ENCODE data around the gene CCDC170.
A peak's percentile ranks its signal among the peaks of the same experiment; 100 is the strongest.
"Not testable (repeated sequence)": the region's sequence is repeated elsewhere in the genome, so short reads cannot be mapped to it uniquely, and the experiment has no call there.

CCDC170 gene

GRCh38 chr6:151537556-151537955 is 43.7 kb downstream of the CCDC170 start:
- no peak overlapping the region for H3K4me3 ChIP-seq (ENCODE audit: control insufficient read depth, low read depth, low read length)
- no peak for TF ChIP-seq CTCF (conservative IDR thresholded peaks at IDR 0.05; ENCODE audit: control insufficient read depth, insufficient read depth, low read depth, low read length)
- DNase-seq (ENCODE audit: low read depth), result peak; percentile 5

DNA sequence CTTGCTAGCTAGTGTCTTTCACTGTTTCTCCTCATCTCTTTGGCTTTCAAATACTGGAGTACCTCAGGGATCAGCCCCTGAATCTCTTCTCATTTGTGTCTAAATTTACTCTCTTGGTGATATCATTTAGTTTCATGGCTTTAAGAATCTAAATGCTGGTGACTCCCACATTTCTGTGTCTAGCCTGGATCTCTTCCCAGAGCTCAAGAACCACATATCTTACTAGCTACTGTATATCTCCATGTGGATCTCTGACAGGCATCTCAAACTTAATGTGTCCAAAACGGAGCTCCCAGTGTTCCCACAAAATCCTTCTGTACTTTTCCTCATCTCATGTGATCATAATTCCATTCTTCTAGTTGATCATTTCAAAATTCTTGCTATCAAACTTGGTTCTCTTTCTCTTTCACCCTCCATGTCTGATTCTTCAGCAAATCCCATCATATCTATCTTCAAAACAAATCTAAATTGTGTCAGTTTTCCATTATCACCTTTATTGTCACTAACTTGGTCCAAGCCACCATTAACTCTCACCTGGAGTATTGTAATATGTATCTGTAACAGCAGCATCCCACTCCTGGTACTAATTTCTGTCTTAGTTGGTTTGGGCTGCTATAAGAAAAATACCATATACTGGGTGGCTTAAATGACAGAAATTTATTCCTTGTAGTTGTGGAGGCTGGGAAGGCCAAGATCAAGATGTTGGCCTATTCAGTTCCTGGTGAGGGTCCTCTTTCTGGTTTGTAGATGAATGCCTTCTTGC is 45.9 kb downstream of the CCDC170 start:
- no peak overlapping the region for H3K4me3 ChIP-seq (ENCODE audit: control insufficient read depth, low read depth, low read length)
- no peak for TF ChIP-seq CTCF (conservative IDR thresholded peaks at IDR 0.05; ENCODE audit: control insufficient read depth, insufficient read depth, low read depth, low read length)
- DNase-seq (ENCODE audit: low read depth), result no peak

- DNase-seq (ENCODE audit: low read depth), result no peak
- no peak for TF ChIP-seq CTCF (conservative IDR thresholded peaks at IDR 0.05; ENCODE audit: control insufficient read depth, insufficient read depth, low read depth, low read length)
- no peak overlapping the region for H3K4me3 ChIP-seq (ENCODE audit: control insufficient read depth, low read depth, low read length)
Measured at GRCh38 chr6:151544453-151544852, 50.6 kb downstream of the CCDC170 start.

DNA sequence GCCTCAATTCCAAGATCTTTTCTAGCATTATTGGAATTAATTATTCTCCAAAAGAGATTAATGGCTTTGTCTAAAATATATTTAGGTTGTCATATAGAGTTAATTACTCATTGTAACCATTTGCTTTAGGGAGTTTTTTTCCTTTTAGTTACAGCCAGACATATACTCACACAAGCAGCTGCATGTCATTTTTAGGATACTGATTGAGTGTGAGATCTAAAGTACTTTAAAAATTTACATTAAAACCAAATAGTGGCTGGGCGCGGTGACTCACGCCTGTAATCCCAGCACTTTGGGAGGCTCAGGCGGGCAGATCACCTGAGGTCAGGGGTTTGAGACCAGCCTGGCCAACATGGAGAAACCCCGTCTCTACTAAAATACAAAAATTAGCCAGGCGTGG is 51.1 kb downstream of the CCDC170 start:
- H3K4me3 ChIP-seq (ENCODE audit: control insufficient read depth, low read depth, low read length); DNase-seq (ENCODE audit: low read depth): not testable (repeated sequence)

DNA sequence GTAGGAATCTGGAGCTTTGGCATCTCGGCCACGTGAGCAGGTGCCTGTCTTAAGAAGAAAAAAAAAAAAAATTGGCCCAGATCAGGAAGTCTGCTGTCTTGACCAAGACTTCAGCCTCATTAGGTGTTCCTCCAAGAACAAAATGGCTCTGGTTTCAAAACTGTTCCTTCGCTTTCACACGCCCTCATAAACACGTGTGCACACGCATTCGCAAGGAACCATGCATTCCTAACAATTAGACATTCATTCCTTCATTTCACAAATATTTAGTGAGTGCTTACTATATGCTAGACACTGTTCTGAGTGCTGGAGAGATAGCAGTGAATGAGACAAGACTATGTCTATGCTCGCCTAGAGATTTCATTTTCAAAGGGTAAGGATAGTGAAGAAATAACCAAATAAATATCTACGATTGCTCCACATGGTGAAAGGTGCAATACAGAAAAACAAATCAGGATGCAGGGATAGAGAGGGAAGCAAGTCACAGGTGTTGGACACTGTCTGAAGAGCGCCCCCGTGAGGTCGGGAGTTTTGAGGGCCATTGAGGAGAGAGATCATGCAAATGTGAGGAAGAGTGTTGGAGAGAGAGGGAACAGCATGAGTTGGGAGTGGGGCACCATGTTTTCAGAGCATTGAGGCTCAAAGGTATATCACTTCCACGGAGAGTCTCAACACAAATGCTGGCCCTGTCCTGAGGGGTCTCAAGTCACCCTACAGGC is 53.3 kb downstream of the CCDC170 start:
- no peak overlapping the region for H3K4me3 ChIP-seq (ENCODE audit: control insufficient read depth, low read depth, low read length)
- no peak for TF ChIP-seq CTCF (conservative IDR thresholded peaks at IDR 0.05; ENCODE audit: control insufficient read depth, insufficient read depth, low read depth, low read length)
- DNase-seq (ENCODE audit: low read depth), result no peak

GRCh38 chr6:151548201-151548600 is 54.4 kb downstream of the CCDC170 start:
- no peak overlapping the region for H3K4me3 ChIP-seq (ENCODE audit: control insufficient read depth, low read depth, low read length)
- no peak for TF ChIP-seq CTCF (conservative IDR thresholded peaks at IDR 0.05; ENCODE audit: control insufficient read depth, insufficient read depth, low read depth, low read length)
- no peak for DNase-seq (ENCODE audit: low read depth)

- H3K4me3 ChIP-seq (ENCODE audit: control insufficient read depth, low read depth, low read length), result no peak overlapping the region
- no peak for DNase-seq (ENCODE audit: low read depth)
- TF ChIP-seq CTCF (conservative IDR thresholded peaks at IDR 0.05; ENCODE audit: control insufficient read depth, insufficient read depth, low read depth, low read length), result no peak
Measured at GRCh38 chr6:151549790-151550189, 56.0 kb downstream of the CCDC170 start.

All from fibroblast of mammary gland (primary cell).